ENCODE measurements around the gene WDR75.

DNA sequence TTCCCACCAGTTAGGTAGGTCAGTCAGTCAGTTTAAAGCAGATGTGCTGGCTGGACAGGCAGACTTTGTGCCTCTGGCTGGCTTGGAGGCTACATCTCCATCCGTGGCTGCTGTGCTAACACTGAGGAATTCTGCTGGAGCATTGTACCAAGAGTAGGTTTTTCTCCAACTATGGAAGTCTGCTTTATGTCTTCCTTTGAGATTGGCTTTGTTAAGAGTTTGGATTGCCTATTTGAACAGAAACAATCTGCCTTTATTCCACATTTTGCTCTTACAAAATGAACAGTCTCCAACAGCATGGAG, 46.7 kb downstream of the WDR75 start:
- TF ChIP-seq, protein P1, sequence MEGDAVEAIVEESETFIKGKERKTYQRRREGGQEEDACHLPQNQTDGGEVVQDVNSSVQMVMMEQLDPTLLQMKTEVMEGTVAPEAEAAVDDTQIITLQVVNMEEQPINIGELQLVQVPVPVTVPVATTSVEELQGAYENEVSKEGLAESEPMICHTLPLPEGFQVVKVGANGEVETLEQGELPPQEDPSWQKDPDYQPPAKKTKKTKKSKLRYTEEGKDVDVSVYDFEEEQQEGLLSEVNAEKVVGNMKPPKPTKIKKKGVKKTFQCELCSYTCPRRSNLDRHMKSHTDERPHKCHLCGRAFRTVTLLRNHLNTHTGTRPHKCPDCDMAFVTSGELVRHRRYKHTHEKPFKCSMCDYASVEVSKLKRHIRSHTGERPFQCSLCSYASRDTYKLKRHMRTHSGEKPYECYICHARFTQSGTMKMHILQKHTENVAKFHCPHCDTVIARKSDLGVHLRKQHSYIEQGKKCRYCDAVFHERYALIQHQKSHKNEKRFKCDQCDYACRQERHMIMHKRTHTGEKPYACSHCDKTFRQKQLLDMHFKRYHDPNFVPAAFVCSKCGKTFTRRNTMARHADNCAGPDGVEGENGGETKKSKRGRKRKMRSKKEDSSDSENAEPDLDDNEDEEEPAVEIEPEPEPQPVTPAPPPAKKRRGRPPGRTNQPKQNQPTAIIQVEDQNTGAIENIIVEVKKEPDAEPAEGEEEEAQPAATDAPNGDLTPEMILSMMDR (IDR thresholded peaks at IDR 0.05 in 4 of 5, conservative IDR thresholded peaks at IDR 0.05 in 1 of 5) = no peak
- TF ChIP-seq POLR2A (IDR thresholded peaks at IDR 0.05) = no peak
